ENCODE data around the gene FLII. TPM values are rescaled to one million over a fixed set of nuclear protein-coding genes. Genes with fewer than 3 reads are reported as not detected.

Gene FLII
- total and polyA plus RNA-seq, 3 donors from 2014 or later, result 317 to 383 (median 351) TPM

- Histone ChIP-seq H3K27ac (no peak overlapping the region), H3K4me1 (peaks cover 15% of the 10 kb centered on the region), H3K27me3 (no peaks in the 10 kb centered on the region), H3K4me3 (no peak overlapping the region), H3K9me3 (no peaks in the 10 kb centered on the region), H3K36me3 (ENCODE audit: low read depth, missing control alignments) (no peaks in the 10 kb centered on the region)
- TF ChIP-seq POLR2A (IDR thresholded peaks at IDR 0.05) (no peak), CTCF (IDR thresholded peaks at IDR 0.05) (no peak)
- no peak for DNase-seq
- intact Hi-C loops (cut with DNase I; ENCODE audit: low total_unique reads), result loop anchor here (10.0 kb wide), 1 partner anchor 61 kb away; no protein-coding TSS in a partner anchor
- 88 to 91% methylated on average over 5 to 43 of the region's 50 CpGs for WGBS, 2 donors
Observed at GRCh38 chr17:18263885-18264682, 5.5 kb upstream of the FLII start.

GRCh38 chr17:18262641-18263040 lies 4.1 kb upstream of the FLII start:
- no peak for DNase-seq
- TF ChIP-seq CTCF (IDR thresholded peaks at IDR 0.05) (no peak), POLR2A (IDR thresholded peaks at IDR 0.05) (no peak)
- Histone ChIP-seq H3K36me3 (ENCODE audit: low read depth, missing control alignments) (no peaks in the 10 kb centered on the region), H3K27ac (no peak overlapping the region), H3K4me3 (no peak overlapping the region), H3K9me3 (no peaks in the 10 kb centered on the region), H3K27me3 (no peaks in the 10 kb centered on the region), H3K4me1 (peaks cover 20% of the 10 kb centered on the region)
- WGBS, 2 donors, result 87% methylated on average over 3 to 12 of the region's 12 CpGs
- intact Hi-C loops (cut with DNase I; ENCODE audit: low total_unique reads), result loop anchor here (10.0 kb wide), 1 partner anchor 62 kb away; no protein-coding TSS in a partner anchor

GRCh38 chr17:18262111-18262510 lies 3.6 kb upstream of the FLII start:
- 80 to 81% methylated on average over 1 to 2 of the region's 2 CpGs for WGBS, 2 donors
- Histone ChIP-seq H3K4me3 (no peak overlapping the region), H3K27me3 (no peaks in the 10 kb centered on the region), H3K9me3 (no peaks in the 10 kb centered on the region), H3K4me1 (peaks cover 25% of the 10 kb centered on the region), H3K27ac (no peak overlapping the region), H3K36me3 (ENCODE audit: low read depth, missing control alignments) (no peaks in the 10 kb centered on the region)
- no peak for TF ChIP-seq POLR2A (IDR thresholded peaks at IDR 0.05)
- no peak for TF ChIP-seq CTCF (IDR thresholded peaks at IDR 0.05)
- no peak for DNase-seq
- intact Hi-C loops (cut with DNase I; ENCODE audit: low total_unique reads), result loop anchor here (10.0 kb wide), 1 partner anchor 63 kb away; no protein-coding TSS in a partner anchor

DNA sequence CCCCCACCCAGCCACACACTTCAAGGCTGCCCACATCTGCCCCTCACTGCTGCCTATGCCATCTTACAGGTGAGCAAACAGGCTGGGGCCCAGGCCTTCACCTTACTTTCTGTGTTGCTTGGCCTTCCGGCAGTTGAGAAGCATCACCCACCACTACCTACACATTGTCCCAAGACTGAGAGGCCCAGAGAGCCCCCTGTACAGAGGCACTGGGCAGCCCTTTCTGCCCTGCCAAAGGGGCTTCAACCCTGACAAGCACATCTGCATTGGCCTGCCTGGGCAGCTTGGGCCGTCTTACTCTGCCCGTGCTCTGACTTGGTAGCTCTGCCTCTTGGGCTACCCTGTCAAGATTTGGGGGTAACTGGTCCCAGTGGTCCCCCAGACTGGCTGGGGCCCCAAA lies 3.1 kb upstream of the FLII start:
- Histone ChIP-seq H3K27ac (peak overlapping the region in 1 of 2 donors; percentile 89), H3K9me3 (no peaks in the 10 kb centered on the region), H3K36me3 (ENCODE audit: low read depth, missing control alignments) (no peaks in the 10 kb centered on the region), H3K4me1 (peaks cover 30% of the 10 kb centered on the region), H3K4me3 (peak overlapping the region in 1 of 2 donors; percentile 83), H3K27me3 (no peaks in the 10 kb centered on the region)
- no peak for DNase-seq
- WGBS, 2 donors, result 75 to 84% methylated on average over 2 to 3 of the region's 3 CpGs
- TF ChIP-seq CTCF (IDR thresholded peaks at IDR 0.05) (no peak), POLR2A (IDR thresholded peaks at IDR 0.05) (no peak)
- intact Hi-C loops (cut with DNase I; ENCODE audit: low total_unique reads), result loop anchor here (10.0 kb wide), 1 partner anchor 63 kb away; no protein-coding TSS in a partner anchor
